Stimulated activated CD8-positive, alpha-beta memory T cell treated with anti-CD3 and anti-CD28 coated beads, Interleukin-2, amount 100 ng/mL, for 1 hour (primary cell): ENCODE data around the gene ASTN2.
"Not testable (repeated sequence)": the region's sequence is repeated elsewhere in the genome, so short reads cannot be mapped to it uniquely, and the experiment has no call there.

Source experiments
- DNase-seq, 2 donors: peaks; one replicate each; pipeline ENCODE4 v3.0.0-alpha.2; 2020; ENCODE audit warnings: low read depth in 2 of 2

Gene ASTN2

DNA sequence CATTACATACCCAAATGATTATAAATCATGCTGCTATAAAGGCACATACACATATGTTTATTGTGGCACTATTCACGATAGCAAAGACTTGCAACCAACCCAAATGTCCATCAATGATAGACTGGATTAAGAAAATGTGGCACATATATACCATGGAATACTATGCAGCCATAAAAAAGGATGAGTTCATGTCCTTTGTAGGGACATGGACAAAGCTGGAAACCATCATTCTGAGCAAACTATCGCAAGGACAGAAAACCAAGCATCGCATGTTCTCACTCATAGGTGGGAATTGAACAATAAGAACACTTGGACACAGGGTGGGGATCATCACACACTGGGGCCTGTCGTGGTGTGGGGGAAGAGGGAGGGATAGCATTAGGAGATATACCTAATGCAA lies 960.3 kb downstream of the ASTN2 start:
- DNase-seq: not testable (repeated sequence)

DNA sequence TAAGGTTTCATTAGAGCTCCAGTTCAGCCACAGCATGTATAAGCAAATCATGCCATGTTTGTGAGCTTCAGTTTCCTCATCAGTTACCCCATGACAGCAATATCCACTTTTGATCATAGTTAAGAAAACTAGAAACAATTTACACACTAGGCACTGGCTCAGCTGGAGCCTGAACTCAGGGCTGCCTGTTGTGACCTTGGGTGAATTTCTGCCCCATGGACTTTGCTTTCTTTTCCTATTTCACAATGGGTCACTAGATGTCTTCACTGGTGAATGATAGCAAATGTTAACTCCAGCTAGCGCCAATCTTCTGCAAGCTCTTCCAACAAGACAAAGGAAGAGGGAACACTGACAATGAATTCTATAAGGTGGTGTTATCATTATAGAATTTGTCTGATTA lies 961.1 kb downstream of the ASTN2 start:
- DNase-seq: no peak

DNA sequence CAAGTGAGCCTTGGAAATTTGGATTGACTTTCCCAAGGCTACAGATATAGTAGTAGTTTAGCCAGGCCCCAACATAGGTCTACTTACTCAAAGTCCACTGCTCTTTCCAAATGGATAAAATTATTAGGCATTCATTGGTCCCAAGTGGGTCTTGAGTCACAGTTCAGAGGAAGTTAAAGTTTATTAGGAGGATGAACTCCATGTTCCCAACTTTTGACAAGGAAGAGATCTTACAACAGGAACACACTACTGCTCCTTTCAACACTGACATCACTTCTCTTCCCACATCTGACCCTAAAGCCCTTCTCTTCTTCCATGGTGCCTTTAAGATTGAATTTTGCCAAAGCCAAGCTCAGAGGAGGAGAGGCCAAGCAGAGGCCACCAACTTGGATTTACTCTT lies 962.2 kb downstream of the ASTN2 start:
- no peak for DNase-seq

DNA sequence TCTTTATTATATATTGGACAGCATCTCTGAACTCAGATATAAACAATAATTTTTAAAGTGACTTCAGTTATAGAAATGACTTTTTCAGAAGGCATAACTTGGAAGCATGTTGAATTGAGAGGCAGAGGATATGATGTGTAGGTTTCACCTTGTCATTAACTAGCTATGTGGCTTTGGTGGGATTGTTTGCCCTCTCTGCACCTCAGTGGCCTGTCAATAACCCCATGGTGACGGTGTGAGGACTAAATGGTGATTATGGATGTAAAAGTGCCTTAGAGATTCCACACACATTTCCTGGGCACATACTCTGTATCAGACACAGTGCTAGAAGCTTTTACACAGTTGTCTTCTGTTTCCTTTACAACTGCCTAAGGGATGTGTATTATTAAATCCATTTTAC lies 962.6 kb downstream of the ASTN2 start:
- no peak for DNase-seq

DNA sequence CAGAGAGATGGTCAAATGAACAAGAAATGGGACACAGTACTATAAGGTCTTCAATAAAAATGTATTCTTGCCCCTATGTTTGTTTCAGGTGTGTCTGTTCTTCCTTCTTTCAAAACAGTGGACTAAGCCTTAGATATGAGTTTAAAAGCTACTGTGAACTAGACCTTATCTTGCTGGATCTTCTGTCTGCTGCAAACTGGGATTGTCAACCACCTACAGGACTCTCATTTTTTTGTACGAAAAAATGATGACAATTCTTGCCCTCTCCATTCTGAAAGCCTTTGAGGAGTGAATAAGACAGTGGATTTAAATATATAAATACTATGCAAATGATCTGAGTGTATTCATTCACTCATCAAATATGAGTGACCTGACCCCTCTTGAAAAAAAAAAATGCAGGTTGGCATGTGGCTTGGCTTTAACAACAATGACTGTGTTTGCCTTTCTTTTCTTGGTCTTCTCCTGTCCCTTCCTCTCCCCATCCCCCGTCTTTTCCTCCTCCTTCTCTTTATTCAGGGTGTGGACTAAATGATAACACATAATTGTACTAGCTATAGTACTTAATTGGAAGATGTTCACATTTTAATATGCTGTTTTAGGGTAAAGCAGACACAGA lies 963.2 kb downstream of the ASTN2 start:
- no peak for DNase-seq

DNA sequence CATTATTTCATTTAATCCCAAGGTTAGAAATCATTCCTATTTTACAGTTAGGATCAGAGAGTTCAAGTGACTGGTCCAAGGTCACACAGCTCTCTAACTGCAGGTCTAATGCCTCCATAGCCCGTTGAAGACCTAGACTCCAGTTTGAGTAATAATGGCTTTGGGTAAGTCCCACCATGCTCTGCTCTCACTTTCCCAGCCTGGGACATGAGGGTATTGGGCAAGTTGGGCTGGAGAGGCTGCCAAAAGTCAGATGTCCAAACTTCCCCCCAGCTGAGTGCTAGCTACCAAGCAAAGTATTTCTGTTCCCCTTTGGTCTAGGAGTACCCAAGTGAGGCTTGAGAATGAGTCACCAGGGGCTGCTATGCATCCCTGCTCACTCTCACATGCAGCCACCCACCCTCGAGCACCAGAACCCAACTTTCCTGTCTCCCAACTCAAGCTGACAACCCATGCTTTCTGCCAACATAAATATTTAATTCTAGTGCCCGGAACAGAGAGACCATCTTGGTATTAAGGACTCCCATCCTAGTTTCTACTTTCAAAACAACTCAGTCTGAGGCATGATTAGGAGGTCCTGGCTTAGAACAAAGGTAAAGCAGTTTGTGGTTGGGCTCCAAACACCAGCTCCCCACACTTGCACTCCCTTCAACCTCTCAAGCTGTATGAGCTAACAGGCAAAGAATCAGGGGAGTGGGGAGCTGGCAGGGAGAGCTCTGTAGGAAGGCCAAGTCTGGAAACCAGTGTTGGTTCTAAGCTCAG lies 964.3 kb downstream of the ASTN2 start:
- no peak for DNase-seq

DNA sequence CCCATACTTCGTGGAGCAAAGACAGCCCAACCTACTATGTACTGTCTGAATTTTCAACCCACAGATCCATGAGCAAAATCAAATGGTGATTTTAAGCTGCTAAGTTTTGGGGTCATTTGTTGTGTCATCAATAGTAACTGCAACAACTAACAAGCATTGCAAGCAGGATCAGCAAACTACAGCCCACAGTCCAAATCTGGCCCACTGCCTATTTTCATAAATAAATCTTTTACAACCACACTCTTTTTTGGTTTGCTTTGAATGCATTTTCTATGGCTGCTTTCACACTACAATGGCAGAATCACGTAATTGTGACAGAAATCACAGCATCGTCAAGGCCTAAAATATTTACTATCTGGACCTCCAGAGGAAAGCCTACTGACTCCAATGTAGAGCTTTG lies 964.9 kb downstream of the ASTN2 start:
- no peak for DNase-seq

DNA sequence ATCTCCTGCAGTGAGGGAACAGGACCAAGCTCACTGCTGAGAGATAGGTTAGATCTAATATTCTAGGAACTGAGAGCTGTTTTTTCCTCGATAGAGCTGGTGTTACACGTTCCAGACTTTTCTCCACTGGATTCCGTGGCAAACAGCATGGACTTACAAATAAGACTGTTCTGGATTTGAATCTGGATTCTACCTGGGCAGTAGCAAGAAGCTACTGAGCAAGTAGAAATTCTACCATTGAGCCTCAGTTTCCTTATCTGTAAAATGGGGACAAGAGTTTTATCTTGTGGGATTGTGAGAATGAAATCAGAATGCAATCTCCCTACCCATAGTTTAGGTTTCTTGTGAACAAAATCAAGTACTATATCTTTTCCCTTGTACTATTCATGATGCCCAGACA lies 966.4 kb downstream of the ASTN2 start:
- DNase-seq: no peak

DNA sequence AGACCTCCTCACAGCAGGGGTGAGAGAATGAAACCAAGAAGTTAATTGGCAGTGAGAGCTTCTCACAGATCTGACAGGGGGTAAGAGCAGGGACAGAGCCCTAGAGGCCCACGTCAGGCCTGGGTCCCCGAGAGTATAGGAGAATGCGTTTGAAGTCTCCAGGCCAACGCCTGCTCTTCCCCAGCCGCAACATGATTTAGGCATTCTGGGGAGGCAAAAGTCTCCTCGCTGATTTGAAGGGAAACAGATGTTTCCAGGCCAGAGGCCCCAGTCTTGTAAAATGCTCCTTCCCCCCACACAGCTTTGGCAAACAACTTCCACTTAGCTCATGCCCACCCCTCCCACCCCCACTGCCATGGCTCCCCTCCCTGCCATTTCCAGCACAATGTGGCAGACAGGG lies 966.9 kb downstream of the ASTN2 start:
- no peak for DNase-seq

DNA sequence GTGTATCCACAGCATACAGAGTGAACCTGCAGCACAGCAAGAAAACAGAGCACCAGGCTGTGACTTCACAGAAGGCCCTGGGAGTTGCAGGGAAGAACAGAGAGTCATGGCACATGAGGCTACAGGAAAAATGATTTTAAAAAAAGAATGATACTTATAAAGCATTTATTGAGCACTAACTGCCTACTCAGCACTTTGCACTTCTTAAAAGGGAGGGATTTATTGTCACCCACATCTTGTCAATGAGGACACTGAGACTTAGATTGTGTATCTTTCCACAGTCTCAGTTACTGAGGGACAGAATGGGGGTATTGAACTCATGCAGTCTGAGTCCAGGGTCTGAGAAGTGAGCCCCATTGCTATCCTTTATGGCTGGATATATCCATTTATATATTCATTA lies 972.3 kb downstream of the ASTN2 start:
- DNase-seq: no peak

DNA sequence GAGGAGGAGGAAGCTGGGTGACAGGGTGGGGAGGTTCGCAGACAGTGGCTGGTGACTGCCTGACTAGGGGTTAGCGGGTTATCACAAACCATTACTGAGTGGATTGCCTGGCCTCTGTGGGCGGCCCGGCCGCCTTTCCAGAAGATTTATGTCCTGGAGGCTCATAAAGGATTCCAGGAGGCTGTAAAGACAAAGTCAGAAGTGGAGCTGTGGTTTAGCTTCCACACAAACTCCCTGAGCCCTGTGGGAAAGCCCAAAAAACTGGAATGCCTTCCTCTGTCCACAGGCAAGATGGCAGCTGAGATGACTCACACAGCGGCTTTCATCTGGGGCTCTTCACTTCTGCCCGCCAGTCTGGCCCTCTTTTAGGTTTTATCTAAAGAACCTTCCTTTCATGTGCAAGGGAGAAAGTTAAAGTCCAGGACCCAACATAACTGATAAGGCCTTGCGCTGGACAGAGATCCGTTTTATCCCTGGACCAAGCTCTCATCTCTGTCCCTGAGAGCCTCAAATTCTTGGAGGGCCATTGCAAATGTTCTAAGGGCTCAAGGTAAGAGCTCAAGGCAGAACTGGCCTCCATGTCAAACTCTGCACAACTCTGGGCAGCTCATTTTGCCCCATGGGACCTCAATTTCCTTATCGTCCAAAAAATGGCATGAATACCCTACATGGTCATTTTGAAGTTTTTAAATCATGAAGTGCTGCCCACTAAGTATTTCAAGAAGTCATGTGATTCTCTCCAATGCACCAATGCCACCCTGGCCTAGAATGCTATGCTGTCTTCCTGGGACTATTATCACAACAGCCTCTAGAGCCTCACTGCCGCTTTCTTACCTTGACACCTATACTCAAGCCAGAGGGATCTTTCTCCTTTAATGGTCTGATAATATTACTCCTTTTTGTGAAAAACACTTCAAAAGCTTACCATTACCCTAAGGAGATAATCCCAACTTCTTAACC lies 977.2 kb downstream of the ASTN2 start:
- DNase-seq: no peak

DNA sequence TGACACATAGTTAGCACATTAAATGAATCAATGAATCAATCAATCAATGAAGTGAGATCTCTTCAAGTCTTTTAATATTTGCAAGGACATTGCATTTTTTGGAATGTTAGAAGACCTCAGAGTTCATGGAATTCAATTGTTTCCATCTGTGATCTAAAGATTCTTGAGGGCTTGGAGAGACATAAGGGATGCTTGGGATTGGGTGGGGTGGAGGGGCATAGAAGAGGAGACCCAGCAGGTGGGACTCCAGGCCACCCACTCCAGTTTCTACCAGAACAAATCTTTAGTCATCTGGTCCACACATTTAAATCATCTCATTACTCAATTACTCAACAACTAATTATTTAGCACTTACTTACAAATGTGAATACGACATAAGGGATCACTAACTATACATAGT lies 978.7 kb downstream of the ASTN2 start:
- no peak for DNase-seq

DNA sequence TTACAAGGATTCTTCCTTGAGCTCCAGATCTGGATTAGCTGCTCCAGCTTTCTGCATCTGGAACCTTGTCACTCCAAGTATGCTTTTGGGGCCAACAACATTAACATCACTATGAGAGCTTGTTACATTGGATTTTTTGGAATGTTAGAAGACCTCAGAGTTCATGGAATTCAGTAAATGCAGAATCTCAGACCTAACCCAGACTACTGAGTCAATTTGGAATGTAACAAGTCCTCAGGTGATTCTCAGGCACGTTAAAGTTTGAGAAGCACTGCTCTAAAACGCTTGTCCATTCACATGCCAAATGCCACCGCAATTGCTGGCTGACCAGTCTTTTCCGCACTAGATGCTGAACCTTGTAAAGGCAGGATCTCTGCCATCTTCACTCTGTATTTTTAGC lies 979.2 kb downstream of the ASTN2 start:
- no peak for DNase-seq

DNA sequence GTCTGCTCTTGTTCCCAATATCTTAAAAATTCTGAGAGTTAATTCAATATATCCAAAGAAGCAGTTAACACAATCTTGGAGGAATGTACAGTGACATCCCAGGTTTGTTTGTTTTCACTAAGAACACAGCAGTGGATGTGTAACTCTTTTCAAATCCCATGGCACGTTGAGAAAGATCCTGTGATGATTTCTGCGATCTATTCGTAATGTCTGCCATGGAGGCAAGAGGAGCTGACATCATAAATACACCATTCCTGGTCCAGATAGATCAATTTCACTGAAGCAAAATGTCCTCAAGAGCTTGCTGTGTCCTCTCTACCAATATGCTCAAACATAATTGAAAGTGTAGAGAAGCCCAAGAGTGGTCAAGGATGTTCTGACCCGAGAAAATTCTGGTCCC lies 980.5 kb downstream of the ASTN2 start:
- no peak for DNase-seq

DNA sequence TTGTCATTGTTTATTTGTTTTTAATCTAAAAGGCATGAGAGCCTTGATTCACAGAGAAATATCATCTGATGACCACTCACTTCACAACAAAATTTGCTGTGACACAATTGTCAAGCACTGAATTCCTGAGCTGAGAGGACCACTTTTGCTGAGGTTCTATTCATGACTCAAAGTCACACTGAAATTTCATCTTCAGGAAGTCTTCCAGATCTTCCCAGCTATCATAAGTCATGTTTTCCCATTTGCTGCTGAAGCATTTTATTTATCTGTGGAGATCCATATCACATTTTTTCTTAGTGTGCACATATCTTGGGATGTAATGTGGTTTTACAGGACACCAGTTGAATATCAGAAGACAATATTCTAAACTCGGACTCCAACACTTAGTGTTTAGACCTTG lies 982.8 kb downstream of the ASTN2 start:
- no peak for DNase-seq

DNA sequence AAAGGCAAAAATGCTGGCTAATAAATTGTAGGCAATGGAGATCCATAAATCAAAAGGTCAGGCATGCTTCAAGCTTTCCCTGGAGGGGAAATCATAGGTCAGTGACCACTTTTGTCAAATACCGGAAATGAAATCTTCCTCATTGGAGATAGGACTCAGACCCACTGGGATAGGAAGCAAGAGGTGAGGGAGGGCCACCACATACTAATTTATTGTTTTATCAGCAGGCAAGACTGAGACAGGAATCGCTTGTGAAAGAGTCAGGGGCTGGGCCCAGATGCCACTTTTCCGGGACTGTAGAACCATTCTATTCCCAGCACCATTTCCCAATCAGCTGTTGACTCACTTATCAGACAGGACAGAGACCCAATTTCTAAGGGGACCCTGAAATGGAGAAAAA lies 984.0 kb downstream of the ASTN2 start:
- DNase-seq: no peak

DNA sequence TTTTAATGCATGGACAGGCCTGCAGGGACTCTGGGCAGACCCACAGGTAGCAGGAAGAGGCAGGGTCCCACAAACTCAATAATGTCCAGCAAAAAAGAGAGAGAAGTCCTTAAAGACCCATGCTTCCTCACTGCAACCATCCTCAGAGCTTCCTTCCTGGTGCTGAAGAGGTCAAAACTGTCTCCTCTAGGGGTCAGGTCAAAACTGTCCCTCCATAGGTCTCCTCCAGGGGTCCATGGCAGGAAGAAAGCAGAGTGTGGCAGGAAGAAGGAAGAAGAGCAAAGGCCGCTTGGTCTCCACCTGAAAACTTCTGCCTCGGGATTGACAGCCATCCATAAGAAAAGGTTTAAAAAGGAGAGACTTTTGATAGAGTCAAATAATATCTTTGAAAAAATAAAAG lies 989.6 kb downstream of the ASTN2 start:
- DNase-seq: no peak

DNA sequence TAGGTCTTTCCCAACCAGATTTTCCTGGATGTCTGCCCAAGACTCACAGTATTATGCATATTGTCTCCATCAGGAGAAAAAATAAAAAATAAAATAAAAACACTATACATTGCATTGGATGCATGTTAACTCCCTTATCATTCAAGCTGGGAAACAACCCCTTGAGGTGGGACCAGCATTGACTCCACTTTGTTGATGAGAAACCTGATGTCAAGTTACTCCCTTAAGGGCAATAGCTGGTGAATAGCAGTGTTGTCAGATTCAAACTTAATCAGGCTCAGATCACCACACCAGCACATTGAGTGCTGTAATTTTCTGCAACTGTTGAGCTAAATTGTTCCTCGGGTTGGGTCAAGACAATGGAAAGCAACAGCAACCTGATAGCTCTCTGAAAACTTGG lies 991.7 kb downstream of the ASTN2 start:
- DNase-seq: no peak

DNA sequence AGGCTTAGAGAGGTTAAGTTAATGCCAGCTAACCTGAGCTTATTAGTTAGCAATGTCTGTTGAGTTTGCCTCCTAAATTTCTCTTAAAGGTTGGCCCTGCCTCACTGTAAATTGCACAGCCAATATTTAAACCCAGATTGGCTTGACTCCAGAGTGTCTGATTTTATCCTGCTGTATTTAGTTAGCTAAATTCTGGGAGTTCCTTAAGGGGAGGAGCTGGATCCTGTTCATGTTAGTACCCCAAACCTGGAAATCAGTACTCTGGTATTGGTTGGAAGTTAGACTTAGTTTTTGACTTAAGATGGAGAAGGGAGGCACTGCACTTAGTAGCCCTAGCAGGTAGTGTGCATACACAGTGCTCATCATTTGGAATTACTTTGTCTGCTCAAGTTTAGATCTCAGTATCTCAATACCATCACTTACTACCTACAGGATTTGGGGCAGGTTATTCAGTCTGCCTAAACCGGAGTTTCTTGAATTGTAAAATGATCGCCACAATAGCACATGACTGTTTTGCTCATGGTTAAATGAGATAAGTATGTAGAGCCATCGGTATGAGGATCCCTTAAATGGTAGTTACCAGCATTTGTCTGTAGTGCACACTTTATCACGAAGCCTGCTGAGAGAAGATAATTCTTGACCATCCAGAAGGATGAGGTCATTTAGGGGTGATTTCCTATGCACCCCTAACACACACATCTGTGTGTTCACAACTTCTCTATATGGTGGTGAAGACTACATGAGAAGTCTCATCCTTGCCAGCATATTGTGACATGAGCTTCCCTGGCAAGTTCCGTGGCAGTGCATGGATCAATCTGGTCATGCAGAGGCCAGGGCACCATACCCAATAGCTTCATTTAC lies 992.5 kb downstream of the ASTN2 start:
- DNase-seq: no peak

DNA sequence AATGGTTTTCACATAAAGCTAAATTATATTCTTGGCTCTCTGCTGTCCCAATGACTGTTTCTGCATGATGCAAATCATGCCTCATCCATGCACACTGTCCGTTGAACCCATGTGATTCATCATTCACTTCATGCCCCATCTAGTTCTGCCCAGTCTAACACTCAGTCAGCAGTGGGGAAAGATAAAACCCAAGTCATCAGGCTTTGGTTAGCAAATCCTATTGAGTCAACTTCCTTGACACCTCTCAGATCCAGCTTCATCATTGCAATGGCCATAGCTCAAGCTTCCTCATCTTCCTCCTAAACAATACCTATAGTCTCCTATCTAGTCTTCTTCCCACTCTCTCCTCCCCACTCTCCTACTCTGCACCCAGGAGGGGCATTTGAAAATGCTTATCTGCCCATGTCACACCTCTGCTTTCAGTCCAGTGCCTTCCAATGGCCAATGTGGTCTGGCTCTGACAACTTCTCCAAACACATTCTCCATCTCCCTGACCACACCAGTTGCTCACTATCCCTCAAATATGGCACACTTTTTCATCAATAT lies 993.8 kb downstream of the ASTN2 start:
- DNase-seq: no peak

DNA sequence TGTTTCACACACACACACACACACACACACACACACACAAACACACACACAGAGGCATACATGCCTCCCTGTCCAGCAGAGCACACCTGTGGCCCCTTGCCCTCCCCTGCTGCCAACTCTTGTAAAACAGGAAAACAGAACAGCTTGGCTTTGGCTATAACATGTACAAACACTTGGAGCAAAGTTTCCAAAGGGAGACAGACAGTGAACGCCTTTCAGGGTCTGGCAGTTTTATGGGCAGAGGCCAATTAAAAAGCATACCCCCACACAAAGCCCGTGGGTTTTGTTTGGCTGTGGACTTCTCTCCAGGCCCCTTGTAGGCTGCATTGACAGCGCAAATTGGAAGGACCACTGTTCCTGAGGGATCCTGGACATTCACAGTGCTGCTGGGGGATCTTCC lies 995.7 kb downstream of the ASTN2 start:
- DNase-seq: no peak
